SH-SY5Y (cell line): ENCODE data around the gene WDR37.

Experiments used
- GATA2 ChIP-seq: IDR thresholded peaks from 2 replicates; pipeline ENCODE4 v1.6.1; 2011; ENCODE audit warnings: mild to moderate bottlenecking, low read depth, low read length
- GATA3 ChIP-seq: IDR thresholded peaks from 2 replicates; pipeline ENCODE4 v1.6.1; 2011; ENCODE audit warnings: low read depth, mild to moderate bottlenecking, low read length, moderate library complexity

DNA sequence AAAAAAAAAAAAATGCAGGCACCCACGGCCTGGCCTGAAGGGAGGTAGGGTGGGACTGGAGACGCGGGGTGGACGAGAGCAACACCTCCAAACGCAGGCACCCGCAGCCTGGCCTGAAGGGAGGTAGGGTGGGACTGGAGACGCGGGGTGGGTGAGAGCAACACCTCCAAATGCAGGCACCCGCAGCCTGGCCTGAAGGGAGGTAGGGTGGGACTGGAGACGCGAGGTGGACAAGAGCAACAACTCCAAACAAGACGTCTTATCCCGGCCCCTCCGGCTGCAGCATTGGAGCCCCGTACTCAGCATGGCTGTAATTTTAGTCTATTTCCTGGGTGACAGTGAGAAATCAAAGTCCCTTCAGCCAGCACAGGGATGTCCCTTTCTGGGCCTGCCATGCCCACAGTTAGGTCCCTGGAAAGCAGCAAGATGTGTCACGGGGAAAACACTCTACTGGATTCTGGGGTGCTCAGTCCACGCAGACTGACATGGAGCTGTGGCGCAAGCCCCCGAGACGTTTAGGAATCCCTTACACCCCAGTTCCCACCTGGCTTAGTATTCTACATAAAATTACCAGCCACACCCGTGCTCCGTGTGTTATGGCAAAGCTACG lies 119.9 kb downstream of the WDR37 start:
- TF ChIP-seq GATA2 (no peak), GATA3 (no peak)
